Measurements from ENCODE around the gene PALM3.
A peak's percentile ranks its signal among the peaks of the same experiment; 100 is the strongest.

The PALM3 gene

GRCh38 chr19:14089662-14090508 is 28.0 kb upstream of the PALM3 start:
- DNase-seq (ENCODE audit: low spot score) = peak; percentile 73

GRCh38 chr19:14089412-14089661 is 27.5 kb upstream of the PALM3 start:
- DNase-seq (ENCODE audit: low spot score) = peak; percentile 9

- no peak for DNase-seq (ENCODE audit: low spot score)
Measured at GRCh38 chr19:14088634-14089411, 26.9 kb upstream of the PALM3 start.

- no peak for DNase-seq (ENCODE audit: low spot score)
Measured at GRCh38 chr19:14086098-14086497, 24.2 kb upstream of the PALM3 start.

DNA sequence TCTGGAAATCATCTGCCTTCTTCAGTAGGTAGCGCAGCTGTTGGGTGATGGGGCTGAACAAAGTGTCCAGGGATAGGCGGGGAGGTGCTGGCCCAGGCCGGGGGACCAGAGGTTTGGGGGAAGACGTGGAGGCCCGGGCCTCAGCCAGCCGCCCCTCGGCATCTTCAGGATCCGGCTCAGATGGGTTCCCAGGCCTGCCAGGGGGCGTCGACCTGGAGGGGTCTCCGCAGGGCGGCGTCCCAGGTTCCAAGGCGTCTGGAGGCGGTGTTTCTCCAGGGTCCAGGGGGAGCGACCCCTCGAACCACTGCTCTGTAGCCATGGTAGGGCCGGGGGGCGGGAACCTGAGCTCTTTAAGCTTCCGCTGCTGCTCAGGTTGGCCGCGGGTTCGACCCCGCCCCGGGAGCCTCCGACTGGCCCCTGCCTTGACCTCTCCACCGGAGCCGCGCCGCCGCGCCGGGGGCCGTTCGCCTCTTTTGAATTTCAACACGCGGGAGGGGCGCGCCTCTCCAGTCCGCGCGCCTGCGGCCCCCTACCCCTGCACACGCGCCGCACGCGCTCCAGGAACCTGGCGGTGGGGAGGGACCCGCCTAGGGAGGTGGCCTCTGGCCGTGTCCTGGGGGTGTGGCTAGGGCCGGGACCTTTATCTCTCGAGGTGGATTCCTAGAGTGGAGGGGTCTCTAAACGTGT is 23.6 kb upstream of the PALM3 start, which contains the start of gene C19orf67:
TSS of gene C19orf67 (minus strand) at position 475 of the 687 bp plus-strand sequence. CDS start at position 319, 156 bp downstream.
- no peak for DNase-seq (ENCODE audit: low spot score)

DNA sequence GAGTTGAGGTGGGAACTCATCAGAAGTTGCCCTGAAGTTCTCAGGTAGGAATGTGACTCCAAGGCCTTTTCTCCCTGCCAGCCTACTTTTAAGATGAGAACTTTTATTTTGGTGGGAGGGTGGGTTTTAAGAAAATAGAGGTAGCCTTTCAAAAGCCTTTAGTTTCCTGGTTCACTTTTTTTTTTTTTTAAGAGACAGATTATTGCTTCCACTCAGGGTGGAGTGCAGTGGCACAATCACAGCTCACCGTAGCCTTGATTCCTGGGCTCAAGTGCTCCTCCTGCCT is 20.7 kb upstream of the PALM3 start:
- no peak for DNase-seq (ENCODE audit: low spot score)

DNA sequence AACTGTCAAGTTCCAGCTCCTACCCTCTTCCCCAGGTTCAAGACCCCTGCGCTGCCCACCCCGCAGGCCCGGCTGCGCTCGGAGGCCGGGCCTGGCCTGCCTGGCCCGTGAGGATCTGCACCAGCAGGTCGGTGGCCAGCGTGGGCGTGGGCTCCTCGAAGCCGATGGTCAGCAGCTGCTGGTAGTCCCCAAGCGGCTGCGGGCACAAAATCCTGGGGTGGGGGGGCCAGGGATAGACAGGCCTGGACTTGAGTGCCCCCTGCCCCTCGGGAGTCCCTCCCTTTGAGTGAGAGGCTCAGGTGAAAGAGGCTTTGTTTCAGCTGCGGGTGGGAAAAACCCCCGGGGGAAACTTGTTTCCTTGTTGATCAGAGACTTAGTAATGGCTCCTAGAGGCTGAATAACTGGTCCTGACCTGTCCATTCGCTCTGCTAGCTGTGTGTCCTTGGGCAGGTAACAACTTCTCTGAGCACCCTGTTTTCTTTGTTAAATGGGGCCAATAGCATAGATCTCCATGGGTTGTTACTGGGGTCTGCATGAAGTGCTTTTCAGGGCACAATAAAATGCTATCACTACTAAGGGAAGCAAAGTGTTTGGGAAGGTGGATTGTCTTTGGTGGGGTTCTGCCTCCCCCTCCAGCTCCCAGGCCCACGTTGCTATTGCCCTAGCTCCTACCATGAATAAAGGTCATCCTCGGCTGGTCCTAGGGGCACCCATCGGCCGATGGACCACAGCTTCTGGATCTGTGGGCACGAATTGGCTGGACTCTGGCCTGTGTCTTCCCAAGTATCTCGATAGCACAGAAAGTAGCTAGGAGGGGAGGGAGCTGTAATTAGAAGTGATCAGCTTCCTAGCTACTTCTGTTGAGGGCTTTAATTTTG is 20.2 kb upstream of the PALM3 start:
- peak; percentile 59 for DNase-seq (ENCODE audit: low spot score)

- peak; percentile 99 for DNase-seq (ENCODE audit: low spot score)
Measured at GRCh38 chr19:14080887-14081796, 19.3 kb upstream of the PALM3 start.

GRCh38 chr19:14078411-14078810 is 16.5 kb upstream of the PALM3 start:
- peak; percentile 21 for DNase-seq (ENCODE audit: low spot score)

GRCh38 chr19:14073925-14074838 is 12.3 kb upstream of the PALM3 start:
- DNase-seq (ENCODE audit: low spot score) = peak; percentile 53

GRCh38 chr19:14073261-14073924 is 11.5 kb upstream of the PALM3 start:
- DNase-seq (ENCODE audit: low spot score) = peak; percentile 90

DNA sequence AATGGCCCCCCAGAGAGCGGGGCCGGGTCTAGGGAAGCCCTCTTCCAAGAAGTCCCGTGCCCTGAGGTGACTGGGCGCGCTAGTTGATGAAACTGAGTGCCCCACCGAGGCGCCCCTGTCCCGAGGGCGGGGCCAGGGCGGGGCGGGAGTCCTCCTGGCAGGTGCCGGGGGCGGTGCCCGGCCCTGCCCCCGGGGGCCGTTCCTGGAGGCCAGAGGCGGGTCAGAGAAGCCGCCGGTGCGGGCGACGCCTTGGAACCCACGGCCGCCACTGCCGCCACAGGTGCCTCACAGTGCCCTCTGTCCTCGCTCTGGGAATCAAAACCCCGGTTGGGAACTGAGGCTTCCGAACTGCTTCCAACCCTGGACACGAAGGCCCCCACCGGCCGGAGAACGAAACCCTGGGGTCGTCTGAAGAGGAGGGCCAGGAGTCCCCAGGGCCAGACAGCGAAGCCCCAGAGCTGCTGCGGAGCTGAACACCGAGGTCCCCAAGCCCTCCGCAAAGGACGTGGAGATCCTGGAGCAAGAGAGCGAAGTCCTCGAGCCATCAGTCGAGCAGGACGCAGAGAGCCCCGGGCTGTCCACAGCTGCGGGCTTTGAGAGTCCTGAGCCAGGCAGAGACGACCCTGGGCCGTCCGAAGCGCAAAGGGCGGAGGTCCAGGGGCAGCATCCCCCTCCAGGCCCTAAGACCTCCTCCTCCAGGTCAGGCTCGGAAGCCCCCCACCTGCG is 10.8 kb upstream of the PALM3 start, which contains the start of gene MISP3:
TSS of gene MISP3 (plus strand) at position 252 of the 726 bp plus-strand sequence. CDS start 524 bp downstream, outside the sequence.
- peak; percentile 33 for DNase-seq (ENCODE audit: low spot score)

GRCh38 chr19:14070268-14071050 is 8.6 kb upstream of the PALM3 start:
- DNase-seq (ENCODE audit: low spot score) = no peak

GRCh38 chr19:14066134-14066533 is 4.3 kb upstream of the PALM3 start:
- no peak for DNase-seq (ENCODE audit: low spot score)

- DNase-seq (ENCODE audit: low spot score) = no peak
Measured at GRCh38 chr19:14063105-14063504, 1.2 kb upstream of the PALM3 start.

GRCh38 chr19:14062558-14062855 is 631 bp upstream of the PALM3 start:
- no peak for DNase-seq (ENCODE audit: low spot score)

DNA sequence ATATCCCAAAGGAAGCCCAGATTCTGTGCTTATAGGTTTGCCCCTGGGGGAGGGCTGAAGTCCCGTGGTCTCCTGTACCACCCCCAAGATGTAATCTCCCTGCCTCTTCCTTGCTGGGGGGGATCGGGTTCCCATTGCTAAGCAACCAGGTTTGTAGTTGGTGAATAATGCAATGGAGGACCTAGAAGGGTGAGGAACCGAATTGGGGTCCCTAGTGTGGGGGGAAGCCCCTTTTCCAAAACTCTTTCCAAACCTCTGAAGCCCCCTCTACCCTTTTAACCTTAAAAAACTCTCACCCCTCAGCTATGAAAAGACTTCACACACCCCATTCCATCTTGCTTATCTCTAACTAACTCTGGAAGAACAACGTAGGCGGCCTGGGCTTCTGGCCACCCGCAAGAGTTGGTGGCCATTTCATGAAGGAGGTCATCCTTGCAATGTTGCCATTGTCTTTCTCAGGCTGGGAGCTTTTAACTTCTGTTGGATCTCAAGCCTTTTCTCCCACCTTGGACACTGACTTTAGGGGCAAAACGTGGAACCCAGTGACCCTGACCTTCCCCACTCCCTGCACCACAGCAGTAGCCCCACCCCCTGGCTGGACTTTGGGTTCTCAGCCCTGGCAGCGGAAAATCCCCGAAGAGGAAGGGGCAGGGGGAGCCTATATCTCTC is 661 bp downstream of the PALM3 start:
- DNase-seq (ENCODE audit: low spot score) = no peak

All from AG08396 (cell line).